Activated naive CD4-positive, alpha-beta T cell treated with anti-CD3 and anti-CD28 coated beads, Interleukin-2, amount 50 U/mL, for 72 hours (primary cell): ENCODE results near the gene DNAJB13. TPM values are rescaled to one million over a fixed set of nuclear protein-coding genes. Genes with fewer than 3 reads are reported as not detected.
A peak's percentile ranks its signal among the peaks of the same experiment; 100 is the strongest.

Experiments used
- ATAC-seq, 2 donors: fragments of 150-1000 bp; cut with Tn5 transposase; 2 replicates each; pipeline ENCODE4 v1.10.0; 2021; ENCODE audit warnings: mild to moderate bottlenecking in 2 of 2, moderate library complexity in 2 of 2
- DNase-seq, 2 donors: peaks; one replicate each; pipeline ENCODE4 v3.0.0; 2021 to 2022; ENCODE audit warnings: low spot score in 2 of 2
- H3K27ac Mint-ChIP-seq, 2 donors: one replicate each; pipeline ENCODE4 v1.8.0; 2022; ENCODE audit warnings: mild to moderate bottlenecking in 2 of 2, mixed read lengths in 2 of 2
- H3K36me3 Mint-ChIP-seq, 2 donors: one replicate each; pipeline ENCODE4 v1.8.0; 2022; ENCODE audit warnings: mixed read lengths in 2 of 2
- H3K9me3 Mint-ChIP-seq, 2 donors: one replicate each; pipeline ENCODE4 v1.8.0; 2022; ENCODE audit warnings: mixed read lengths in 2 of 2
- total RNA-seq, 2 donors: library from RNA; stranded (reverse); gene quantifications; one replicate each; pipeline ENCODE4 v1.2.3, GENCODE V29; 2022

Gene DNAJB13
- total RNA-seq, 2 donors from 2014 or later = 0.29 to 0.32 TPM

DNA sequence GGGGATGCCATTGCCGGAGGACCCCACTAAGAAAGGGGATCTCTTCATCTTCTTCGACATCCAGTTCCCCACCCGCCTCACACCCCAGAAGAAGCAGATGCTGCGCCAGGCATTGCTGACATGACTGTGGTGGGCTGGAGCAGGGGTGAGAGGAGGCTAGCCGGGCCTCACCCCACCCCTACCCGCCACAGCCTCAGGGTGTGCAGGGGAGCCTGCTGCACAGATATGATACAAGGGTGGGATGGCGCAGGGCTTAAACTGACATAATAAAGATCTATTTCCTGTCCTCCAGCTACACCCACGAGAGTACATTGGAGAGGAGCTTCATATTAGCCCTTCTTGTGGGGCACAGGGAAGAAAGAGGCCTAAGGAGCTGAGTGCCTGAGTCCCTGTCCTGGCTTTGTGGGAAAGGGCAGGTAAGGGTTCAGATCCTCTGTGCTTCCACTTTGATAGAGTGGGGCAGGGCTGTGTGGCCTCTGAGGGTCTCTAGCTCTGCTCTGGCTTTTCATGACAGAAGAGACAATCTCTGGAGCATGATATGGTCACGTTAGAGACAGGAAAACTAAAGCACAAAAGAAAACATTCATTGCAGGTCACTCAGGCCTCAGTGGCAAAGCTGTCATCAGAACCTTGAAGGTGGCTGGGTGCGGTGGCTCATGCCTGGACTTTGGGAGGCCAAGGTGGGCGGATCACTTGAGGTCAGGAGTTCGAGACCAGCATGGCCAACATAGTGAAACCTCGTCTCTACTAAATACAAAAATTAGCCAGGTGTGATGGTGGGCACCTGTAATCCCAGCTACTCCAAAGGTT, 19.4 kb downstream of the DNAJB13 start:
- ATAC-seq = peak in 1 of 2 donors; percentile 15
- Mint-ChIP-seq H3K36me3 (peaks cover 2 to 10% of the 10 kb centered on the region in 2 donors), H3K9me3 (no peaks in the 10 kb centered on the region), H3K27ac (peak overlapping the region; percentile 60 to 85)
- DNase-seq = no peak

DNA sequence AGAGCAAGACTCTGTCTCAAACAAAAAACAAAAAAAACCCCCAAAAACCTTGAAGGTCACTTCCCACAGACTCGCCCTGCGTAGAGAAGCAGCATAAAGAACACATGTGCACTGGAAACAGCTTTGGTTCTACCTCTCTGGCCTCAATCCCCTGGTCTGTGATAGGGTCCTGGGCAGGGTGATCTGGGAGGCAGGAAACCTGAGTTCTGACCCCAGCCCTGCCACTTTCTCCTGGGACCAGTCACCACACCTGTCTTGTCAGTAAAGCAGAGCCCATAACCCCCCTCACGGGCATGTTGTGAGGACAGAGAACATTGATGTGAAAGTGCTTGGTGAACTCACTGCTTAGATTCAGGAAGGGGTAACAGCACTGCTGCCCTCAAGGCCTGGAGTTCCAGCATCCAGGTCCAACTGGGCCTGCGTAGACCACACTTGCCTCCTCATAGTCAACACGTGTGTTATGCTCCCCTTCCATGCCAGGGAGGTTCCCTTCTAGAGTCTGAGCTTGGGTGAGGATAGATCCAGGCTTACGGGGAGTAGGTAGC, 20.4 kb downstream of the DNAJB13 start:
- Mint-ChIP-seq H3K9me3 (no peaks in the 10 kb centered on the region), H3K27ac (peak overlapping the region in 1 of 2 donors; percentile 85), H3K36me3 (peaks cover 8 to 21% of the 10 kb centered on the region in 2 donors)
- ATAC-seq (no peak), DNase-seq (no peak)

DNA sequence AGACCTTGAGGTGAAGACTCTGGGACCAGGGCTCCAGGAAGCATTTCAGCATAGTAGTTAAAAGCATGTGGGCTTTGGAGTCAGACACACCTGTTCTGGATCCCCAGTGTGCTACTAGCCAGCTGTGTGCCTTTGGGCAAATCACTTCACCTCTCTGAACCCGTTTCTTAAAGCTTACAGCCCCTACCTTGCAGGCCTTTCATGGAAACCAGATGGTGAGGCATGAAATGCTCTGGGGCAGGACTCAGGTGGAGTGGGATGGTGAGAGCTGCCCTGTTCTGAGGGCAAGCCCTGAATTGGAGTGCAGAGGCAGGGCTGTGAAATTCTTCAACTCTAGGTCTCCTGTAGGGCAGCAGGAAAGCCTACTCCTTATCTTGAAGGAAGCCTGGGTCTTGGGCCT, 21.4 kb downstream of the DNAJB13 start:
- DNase-seq (no peak), ATAC-seq (no peak)
- H3K27ac Mint-ChIP-seq = peak overlapping the region; percentile 8 to 90
- peaks cover 17 to 30% of the 10 kb centered on the region in 2 donors for H3K36me3 Mint-ChIP-seq
- H3K9me3 Mint-ChIP-seq = no peaks in the 10 kb centered on the region

DNA sequence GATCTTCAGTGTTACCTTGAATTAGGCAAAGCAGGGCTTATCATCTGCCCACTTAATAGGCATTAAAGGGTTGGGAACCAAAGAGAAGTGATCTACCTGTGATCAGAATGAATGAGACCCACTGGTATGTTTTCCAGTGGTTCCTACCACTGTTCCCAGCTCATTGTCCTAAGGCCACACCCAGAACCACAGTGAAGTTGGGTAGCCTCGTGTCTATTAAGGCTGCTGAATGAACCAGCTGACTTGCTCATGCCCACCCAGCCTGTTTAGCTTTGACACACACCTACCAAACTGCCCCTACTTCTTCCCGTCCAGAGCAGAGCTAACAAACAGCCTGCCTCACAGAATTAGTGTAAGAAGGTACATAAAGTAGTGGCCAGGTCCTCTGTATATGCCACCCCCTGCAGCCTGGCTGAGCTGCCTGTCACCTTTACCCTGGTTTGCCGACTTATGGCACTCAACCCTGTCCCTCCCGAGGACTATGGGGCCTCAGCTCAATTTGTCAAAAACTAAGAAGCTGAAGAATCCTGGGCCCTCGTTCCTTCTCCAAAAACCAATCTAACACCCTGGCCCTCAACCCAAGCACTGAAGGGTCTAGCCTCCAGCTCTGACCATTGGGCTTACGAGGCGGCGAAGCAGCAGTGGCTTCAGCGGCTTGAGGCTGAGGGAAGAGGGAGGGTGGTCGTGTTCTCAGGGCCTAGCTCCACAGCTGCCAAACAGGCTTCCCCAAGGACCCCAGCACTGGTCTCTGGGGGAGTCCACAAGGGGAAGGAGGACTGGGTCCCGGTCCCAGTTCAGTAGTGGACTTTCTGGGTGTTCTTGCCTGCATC, 22.0 kb downstream of the DNAJB13 start:
- H3K27ac Mint-ChIP-seq = peak overlapping the region; percentile 8 to 90
- no peaks in the 10 kb centered on the region for H3K9me3 Mint-ChIP-seq
- H3K36me3 Mint-ChIP-seq = peaks cover 24 to 37% of the 10 kb centered on the region in 2 donors
- ATAC-seq (no peak), DNase-seq (no peak)

DNA sequence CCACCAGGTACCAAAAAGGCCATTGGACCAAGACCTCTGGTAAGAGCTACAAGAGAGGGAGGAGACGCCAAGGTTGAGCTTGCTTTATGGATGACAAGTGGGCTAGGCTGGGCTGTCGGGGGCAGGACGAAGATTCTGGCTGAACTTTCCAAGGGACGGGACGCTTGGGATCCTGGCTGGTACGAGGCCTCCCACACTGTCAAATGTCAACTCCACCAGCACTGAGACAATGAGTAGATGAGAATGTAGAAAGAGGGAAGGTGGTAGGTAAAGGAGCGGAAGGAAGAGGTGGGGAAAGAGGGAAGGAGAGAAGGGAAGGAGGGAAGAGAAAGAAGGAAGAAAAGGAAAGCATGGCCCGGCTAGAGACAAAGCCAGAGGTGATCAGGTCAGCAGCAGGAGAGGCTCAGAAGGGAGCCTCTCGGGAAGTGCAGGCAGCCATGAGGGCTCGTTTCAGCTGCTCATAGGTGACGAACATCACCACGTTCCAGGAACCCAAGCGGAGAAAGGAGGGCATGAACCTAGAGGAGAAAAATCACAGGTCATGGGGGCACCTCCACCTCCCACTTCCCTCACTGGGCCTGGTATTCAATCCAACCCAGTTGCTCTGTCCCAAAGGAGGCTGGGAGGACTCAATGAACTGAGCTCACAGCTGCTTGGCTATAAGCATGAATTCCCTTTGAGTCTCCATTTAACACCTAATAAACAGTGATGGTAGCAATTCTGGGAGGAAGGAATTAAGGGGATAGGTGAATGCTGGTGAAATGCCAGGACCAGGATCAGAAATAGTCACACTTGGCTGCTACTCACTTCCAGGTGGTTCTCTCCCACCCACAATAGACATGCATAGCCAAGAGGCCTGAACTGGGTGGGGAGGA, 24.0 kb downstream of the DNAJB13 start:
- H3K27ac Mint-ChIP-seq = peak overlapping the region; percentile 42 to 85
- no peaks in the 10 kb centered on the region for H3K9me3 Mint-ChIP-seq
- DNase-seq (no peak), ATAC-seq (no peak)
- peaks cover 39 to 56% of the 10 kb centered on the region in 2 donors for H3K36me3 Mint-ChIP-seq

DNA sequence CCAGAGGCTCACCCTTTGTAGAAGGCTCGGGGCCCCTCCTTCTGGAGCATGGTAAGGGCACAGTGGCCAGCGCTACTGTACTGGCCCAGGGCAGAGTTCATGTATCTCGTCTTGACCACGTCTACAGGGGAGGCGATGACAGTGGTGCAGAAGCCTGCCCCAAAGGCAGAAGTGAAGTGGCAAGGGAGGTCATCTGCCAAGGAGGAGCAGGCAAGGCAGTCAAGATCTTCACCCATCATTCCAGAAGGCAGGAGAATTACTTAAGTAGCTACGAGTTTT, 24.6 kb downstream of the DNAJB13 start:
- H3K36me3 Mint-ChIP-seq = peaks cover 45 to 62% of the 10 kb centered on the region in 2 donors
- H3K9me3 Mint-ChIP-seq = no peaks in the 10 kb centered on the region
- no peak for ATAC-seq
- DNase-seq = no peak
- H3K27ac Mint-ChIP-seq = peak overlapping the region; percentile 42 to 85

DNA sequence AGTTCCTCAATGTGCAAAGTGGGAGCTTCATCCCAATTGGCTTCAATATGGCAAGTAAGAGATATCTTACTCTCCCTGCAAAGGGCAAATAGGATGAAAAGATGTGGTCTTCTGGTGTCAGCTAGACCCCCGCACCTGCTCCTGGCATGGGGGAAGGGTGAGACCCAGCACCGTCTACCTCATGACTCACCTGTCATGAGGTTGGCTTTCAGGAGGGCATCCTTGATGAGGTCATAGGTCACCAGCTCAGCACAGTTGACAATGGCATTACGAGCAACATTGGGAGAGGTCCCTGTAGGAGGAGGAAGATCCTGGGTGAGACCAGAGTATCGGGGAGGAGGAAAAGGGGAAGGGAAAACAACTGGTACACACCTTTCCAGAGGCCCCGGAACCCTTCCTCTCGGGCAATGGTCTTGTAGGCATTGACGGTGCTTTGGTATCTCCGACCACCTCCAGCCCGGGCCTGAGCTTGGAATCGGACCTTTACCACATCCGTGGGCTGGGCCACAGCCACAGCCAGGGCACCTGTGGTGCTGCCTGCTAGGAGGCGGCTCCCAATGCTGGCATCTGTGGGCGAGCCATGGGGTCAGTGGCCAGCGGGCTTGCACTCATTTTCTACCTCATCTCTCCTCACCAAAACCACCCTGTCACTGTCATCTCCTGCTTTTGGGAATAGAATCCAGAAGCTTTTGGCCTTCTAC, 25.8 kb downstream of the DNAJB13 start:
- Mint-ChIP-seq H3K36me3 (peaks cover 56 to 74% of the 10 kb centered on the region in 2 donors), H3K27ac (peak overlapping the region; percentile 63 to 95), H3K9me3 (no peaks in the 10 kb centered on the region)
- no peak for ATAC-seq
- no peak for DNase-seq

DNA sequence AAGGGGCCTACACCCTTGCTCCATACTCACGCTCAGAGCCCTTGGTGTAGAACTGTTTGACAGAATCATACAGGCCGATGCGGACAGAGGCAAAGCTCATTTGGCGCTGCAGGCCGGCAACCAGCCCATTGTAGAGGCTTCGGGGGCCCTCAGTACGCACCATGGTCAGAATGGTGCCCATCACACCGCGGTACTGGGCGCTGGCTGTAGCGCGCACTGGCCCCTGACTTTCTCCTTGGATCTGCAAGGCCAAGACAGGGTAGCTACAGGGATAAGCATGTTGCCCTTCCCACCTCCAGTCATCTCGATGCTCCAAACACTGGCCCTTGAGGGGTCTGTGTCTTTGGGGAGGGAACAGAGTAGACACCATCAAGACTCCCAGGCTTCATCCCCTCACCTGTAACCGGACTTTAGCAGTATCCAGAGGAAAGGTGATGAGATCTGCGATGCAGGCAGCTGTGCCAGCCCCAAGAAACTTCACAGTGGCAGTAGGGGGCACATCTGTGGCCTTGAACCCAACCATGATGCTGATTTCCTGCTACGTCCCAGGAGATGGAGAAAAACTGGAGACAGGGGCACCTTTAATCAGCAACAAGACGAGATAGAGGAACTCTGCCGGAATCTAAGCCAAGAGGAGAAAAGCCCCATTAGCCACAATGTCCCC, 27.2 kb downstream of the DNAJB13 start:
- no peak for ATAC-seq

DNA sequence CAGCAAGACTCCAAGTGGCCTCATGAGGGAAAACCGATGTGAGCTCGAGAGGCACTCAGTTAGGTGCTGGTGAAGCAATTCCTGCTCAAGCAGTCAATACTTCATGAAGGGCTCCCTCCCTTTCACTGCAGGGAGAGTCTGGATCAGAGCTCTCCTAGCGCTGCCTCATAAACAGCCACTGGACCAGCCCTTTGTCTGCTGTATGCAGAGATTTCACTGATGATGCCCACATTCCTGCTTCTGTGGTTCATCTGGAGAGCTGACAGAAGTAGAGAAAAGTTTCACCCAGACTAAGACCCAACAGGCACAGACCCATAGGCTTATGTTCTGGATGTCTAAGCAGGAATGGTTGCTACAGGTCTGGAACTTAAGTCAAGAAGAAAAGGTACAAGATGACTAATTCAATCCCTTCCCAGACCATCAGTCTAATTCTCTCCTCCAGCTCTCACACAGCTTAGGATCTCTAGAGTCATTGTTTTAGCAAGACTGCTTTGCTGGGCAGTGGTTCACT, 27.8 kb downstream of the DNAJB13 start:
- H3K36me3 Mint-ChIP-seq = peaks cover 74 to 94% of the 10 kb centered on the region in 2 donors
- H3K27ac Mint-ChIP-seq = peak overlapping the region; percentile 95 to 100
- DNase-seq = no peak
- no peaks in the 10 kb centered on the region for H3K9me3 Mint-ChIP-seq
- ATAC-seq = no peak

More for the DNA sequence above, 27.2 kb downstream of the DNAJB13 start:
- peak overlapping the region; percentile 95 to 100 for H3K27ac Mint-ChIP-seq
- peaks cover 68 to 87% of the 10 kb centered on the region in 2 donors for H3K36me3 Mint-ChIP-seq
- H3K9me3 Mint-ChIP-seq = no peaks in the 10 kb centered on the region
- DNase-seq = no peak

DNA sequence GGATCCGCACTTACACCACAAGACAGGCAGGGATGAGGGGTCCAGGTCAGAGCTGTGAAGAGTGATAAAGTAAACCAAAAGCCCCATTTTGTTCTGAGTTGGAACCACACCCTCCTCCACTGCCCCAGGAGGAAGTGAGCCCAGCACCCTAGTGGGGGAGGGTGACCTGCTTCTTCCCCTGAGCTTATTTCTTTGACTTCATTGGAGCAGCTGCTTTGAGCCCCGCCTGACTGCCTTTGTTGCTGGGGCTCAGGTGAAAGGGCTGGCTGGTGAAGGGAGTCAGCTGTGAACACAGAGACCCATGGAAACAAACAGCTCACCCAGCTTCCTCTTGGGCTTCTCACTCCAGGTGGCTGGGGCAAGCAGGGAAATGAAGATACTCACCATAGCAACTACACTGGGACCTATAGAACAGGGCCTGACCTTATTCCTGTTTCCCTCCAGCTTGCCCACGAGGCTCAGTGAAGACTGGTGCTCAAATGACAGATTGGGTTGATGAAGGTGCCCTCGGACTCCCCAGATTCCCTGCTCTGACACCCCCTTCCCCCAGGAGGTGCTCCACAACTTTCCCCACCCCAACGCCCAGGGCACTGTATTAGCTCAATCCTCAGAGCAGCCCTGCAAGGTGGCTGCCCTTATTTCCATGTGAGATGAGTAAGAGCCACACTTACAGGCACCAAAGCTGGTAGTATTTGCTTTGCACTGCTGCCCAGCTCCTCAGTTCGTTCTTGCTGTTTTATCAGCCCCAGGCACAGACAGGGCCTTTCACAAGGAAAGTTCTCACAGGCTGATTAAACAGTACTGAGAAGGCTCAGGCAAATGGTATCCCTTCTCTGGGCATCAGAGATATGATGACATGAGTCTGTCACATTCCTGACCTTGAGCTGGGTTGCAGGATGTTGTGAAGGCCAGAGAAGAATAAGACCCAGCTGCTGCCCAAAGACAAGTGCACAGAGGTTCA, 29.5 kb downstream of the DNAJB13 start:
- peak; percentile 68 to 73 for DNase-seq
- ATAC-seq = peak; percentile 8 to 36
- Mint-ChIP-seq H3K36me3 (peaks cover 75 to 84% of the 10 kb centered on the region in 2 donors), H3K27ac (peak overlapping the region; percentile 95 to 100), H3K9me3 (no peaks in the 10 kb centered on the region)

DNA sequence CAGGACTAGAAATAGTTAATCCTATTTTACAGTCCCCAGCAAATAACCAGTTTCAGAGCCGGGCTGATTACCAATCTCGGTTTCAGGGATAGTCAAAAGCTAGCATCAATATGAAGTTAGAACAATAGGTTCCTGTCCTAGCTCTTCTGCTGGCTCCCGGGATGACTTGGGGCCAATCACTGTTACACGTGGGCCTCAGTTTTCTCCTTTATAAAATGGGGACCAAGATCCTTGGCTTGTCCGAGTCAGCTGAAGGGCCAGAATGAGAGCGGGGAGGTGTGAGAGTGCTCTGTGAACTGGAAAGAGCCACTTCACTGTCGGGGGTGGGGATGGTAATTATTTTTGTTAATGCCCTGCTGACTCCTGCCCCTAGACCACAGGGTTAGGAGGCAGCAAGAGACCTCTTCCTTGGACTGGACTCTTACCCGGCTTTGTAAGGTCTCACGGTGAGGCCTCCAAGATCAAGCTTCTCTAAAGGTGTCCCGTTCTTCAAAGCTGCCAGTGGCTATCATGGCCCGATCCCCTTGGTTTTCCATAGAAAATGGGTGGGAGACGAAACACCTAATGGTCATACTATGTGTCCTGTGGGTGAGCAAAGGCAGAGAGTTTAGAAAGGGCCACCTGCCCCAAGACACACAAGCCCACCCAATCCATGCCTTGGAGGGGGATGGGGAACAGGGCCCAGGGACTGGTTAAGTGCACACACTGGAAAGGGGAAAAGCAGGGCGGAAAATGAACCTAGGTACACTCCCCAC, 30.4 kb downstream of the DNAJB13 start:
- no peaks in the 10 kb centered on the region for H3K9me3 Mint-ChIP-seq
- peaks cover 70 to 74% of the 10 kb centered on the region in 2 donors for H3K36me3 Mint-ChIP-seq
- ATAC-seq = no peak
- DNase-seq = no peak
- H3K27ac Mint-ChIP-seq = peak overlapping the region; percentile 100

DNA sequence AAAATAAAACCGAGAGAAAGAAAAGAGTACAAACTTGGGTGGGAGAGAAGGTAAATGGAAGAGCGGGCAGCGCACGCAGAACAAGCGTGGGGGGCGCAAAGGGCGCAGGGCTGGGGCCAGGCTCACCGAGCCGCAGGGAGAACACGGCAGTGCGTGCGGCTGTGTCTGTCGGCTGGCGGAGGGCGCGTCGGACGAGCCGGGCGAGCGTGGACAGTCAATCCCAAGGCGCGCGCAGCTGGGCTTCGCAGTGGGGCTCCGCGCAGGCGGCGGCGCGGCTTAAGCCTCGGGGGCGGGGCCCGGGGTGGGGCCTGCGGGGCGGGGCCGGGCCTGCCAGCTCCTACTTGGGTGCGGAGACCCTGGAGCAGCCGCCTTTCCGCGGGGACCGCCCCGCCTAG, 31.8 kb downstream of the DNAJB13 start, which contains the start of gene UCP2:
TSS of gene UCP2 (minus strand) at position 249 of the 395 bp plus-strand sequence. CDS start 4,465 bp downstream, outside the sequence.
- peak; percentile 69 to 74 for ATAC-seq
- H3K36me3 Mint-ChIP-seq = peaks cover 56 to 61% of the 10 kb centered on the region in 2 donors
- no peaks in the 10 kb centered on the region for H3K9me3 Mint-ChIP-seq

DNA sequence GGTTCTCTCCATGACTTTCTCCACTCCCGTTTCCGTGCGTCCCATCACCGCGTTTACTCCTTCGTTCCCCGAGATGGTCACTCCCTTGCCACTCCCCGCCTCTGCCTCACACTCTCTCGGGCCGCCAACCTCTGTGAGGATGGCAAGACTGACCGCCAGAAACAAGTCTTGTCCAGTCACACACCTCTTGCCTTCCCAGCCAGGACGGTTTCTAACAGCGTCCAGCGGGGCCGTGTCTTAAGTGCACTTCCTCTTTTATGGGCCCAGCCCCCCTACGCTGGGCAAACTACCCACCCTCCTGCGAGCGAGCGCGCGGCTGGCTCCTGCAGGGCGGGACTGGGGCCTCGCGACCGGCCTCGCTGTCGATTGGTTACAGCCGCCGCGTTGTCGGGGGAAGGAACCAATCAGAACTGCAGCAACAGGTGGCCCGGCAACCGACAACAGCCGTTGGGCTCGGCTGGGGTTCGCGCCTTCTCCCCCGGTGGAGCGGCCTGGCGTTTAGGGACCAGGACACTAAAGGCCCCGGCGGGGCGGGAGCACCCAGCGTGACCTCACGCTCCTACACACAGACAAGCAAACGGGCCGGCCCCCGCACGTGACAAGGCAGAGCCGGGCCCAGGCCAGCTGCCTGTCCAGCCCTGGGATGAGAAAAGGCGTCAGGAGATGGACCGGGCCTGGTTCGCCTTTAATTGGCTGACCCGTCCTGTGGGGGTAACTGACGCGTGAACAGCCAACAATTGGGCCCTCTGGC, 32.3 kb downstream of the DNAJB13 start:
- ATAC-seq (peak; percentile 80 to 84), DNase-seq (peak; percentile 91 to 96)
- peaks cover 50 to 55% of the 10 kb centered on the region in 2 donors for H3K36me3 Mint-ChIP-seq
- no peaks in the 10 kb centered on the region for H3K9me3 Mint-ChIP-seq
- H3K27ac Mint-ChIP-seq = peak overlapping the region; percentile 100

More for the DNA sequence above, 31.8 kb downstream of the DNAJB13 start, which contains the start of gene UCP2:
- H3K27ac Mint-ChIP-seq = peak within 1 kb of the TSS; percentile 100
- DNase-seq = peak; percentile 89 to 90
